ENCODE results near the gene ZC3HAV1.

The ZC3HAV1 gene

DNA sequence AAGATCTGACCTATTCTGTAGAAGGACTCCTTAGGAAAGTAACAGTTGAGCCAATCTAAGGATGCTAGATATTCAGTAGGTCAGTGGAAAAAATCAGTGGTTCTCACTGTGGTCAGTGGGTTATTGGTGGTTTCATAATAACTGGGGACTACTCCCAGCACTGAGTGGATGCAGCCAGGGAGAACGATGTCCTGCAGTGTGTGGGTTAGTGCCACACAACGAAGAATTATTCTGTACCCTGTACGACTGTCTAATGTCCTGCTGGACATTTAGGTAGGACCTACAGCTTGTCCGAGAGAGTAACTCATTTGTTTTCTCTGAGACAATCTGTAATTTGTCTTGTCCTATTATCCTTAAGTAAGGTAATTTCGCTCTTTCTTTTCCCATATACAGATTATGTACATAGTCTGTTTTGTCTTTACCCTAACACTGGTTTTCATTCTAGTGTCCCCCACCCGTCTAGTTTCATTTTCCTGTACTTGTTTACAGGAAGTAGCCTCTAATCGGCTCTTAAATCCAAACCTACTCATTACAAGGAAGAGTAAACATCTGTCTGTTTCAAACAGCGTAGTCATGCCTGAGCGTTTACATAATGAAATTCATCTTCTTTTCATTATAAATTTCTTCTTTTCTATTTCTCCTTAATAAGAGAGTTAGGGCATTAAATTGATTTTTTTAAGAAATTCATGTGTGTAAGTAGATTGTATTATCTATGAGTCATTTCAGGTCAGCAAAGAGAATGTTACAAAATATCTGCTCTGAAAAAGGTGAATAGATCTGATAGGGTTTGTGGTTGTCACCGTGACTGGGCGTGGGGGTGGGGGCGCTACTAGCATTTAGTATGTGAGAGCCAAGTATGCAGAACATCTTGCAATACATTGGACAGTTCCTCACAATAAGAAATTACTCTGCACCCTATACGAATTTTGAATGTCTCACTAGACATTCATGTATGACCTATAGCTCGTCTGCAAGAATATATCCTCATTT lies 65.4 kb downstream of the ZC3HAV1 start:
- no peak for DNase-seq (ENCODE audit: extremely low spot score)
- POLR2A ChIA-PET = no interaction called here
- TF ChIP-seq PKNOX1 (IDR thresholded peaks at IDR 0.05) = no peak
- TF ChIP-seq FOXK2 (IDR thresholded peaks at IDR 0.05) = no peak
- no peak for TF ChIP-seq ELF4 (IDR thresholded peaks at IDR 0.05)
- CTCF ChIA-PET = no interaction called here

- CTCF ChIA-PET = interaction anchor here (0.9 kb wide), 1 partner anchor 53 kb away, joined by 3 read pairs; no protein-coding TSS in a partner anchor
- no peak for DNase-seq (ENCODE audit: extremely low spot score)
- TF ChIP-seq FOXA1 (IDR thresholded peaks at IDR 0.05) (no peak), LEF1 (IDR thresholded peaks at IDR 0.05; ENCODE audit: borderline replicate concordance) (no peak), PKNOX1 (IDR thresholded peaks at IDR 0.05) (no peak), SUZ12 (IDR thresholded peaks at IDR 0.05) (no peak), ZNF384 (IDR thresholded peaks at IDR 0.05) (no peak), TARDBP (IDR thresholded peaks at IDR 0.05) (no peak), CTBP1 (IDR thresholded peaks at IDR 0.05; ENCODE audit: borderline replicate concordance) (no peak), L3MBTL2 (conservative IDR thresholded peaks at IDR 0.05) (no peak), SP1 (IDR thresholded peaks at IDR 0.05) (no peak), NFRKB (IDR thresholded peaks at IDR 0.05) (no peak), FOXM1 (IDR thresholded peaks at IDR 0.05; ENCODE audit: borderline replicate concordance) (no peak), ELF4 (IDR thresholded peaks at IDR 0.05) (no peak), ARNT (IDR thresholded peaks at IDR 0.05) (no peak), BHLHE40 (IDR thresholded peaks at IDR 0.05; ENCODE audit: borderline replicate concordance) (no peak), HDGF (IDR thresholded peaks at IDR 0.05; ENCODE audit: borderline replicate concordance) (no peak), FOXK2 (IDR thresholded peaks at IDR 0.05) (no peak)
- POLR2A ChIA-PET = no interaction called here
These were observed 68.0 kb downstream of the ZC3HAV1 start for GRCh38 chr7:139041378-139042085.

DNA sequence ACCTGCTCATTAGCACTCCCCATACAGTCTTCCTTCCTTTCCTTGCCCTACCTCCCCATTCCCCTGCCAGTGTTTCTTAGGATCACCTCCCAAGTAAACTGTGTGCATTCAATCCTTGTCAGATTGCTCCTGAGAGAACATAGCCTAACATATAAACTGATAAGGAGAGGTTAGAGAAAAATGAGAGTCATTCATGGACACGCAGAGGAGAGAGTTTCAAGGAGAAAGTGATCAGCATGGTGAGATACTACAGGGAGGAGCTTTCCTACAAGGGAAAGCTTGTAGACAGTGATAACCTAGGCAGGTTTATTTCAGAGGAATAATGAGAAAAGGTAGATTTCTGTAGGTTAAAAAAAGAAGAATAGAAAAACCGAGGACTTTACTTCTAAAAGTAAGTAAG lies 70.8 kb downstream of the ZC3HAV1 start:
- POLR2A ChIA-PET = no interaction called here
- no peak for TF ChIP-seq SUZ12 (IDR thresholded peaks at IDR 0.05)
- TF ChIP-seq HDGF (IDR thresholded peaks at IDR 0.05; ENCODE audit: borderline replicate concordance) = no peak
- no peak for TF ChIP-seq FOXK2 (IDR thresholded peaks at IDR 0.05)
- no peak for TF ChIP-seq TARDBP (IDR thresholded peaks at IDR 0.05)
- no peak for TF ChIP-seq FOXM1 (IDR thresholded peaks at IDR 0.05; ENCODE audit: borderline replicate concordance)
- TF ChIP-seq NFRKB (IDR thresholded peaks at IDR 0.05) = no peak
- no peak for TF ChIP-seq CTBP1 (IDR thresholded peaks at IDR 0.05; ENCODE audit: borderline replicate concordance)
- TF ChIP-seq ZNF384 (IDR thresholded peaks at IDR 0.05) = no peak
- TF ChIP-seq BHLHE40 (IDR thresholded peaks at IDR 0.05; ENCODE audit: borderline replicate concordance) = no peak
- no peak for TF ChIP-seq FOXA1 (IDR thresholded peaks at IDR 0.05)
- no peak for TF ChIP-seq SP1 (IDR thresholded peaks at IDR 0.05)
- TF ChIP-seq PKNOX1 (IDR thresholded peaks at IDR 0.05) = no peak
- TF ChIP-seq ARNT (IDR thresholded peaks at IDR 0.05) = no peak
- no peak for TF ChIP-seq ELF4 (IDR thresholded peaks at IDR 0.05)
- CTCF ChIA-PET = interaction anchor here (0.7 kb wide), 1 partner anchor 52 kb away, joined by 3 read pairs; no protein-coding TSS in a partner anchor
- DNase-seq (ENCODE audit: extremely low spot score) = no peak

- no peak for DNase-seq (ENCODE audit: extremely low spot score)
- POLR2A ChIA-PET = no interaction called here
- no peak for TF ChIP-seq FOXM1 (IDR thresholded peaks at IDR 0.05; ENCODE audit: borderline replicate concordance)
- TF ChIP-seq FOXK2 (IDR thresholded peaks at IDR 0.05) = no peak
- no peak for TF ChIP-seq ARNT (IDR thresholded peaks at IDR 0.05)
- TF ChIP-seq ZNF384 (IDR thresholded peaks at IDR 0.05) = no peak
- no peak for TF ChIP-seq FOXA1 (IDR thresholded peaks at IDR 0.05)
- no peak for TF ChIP-seq BHLHE40 (IDR thresholded peaks at IDR 0.05; ENCODE audit: borderline replicate concordance)
- TF ChIP-seq ELF4 (IDR thresholded peaks at IDR 0.05) = no peak
- no peak for TF ChIP-seq NFRKB (IDR thresholded peaks at IDR 0.05)
- TF ChIP-seq TARDBP (IDR thresholded peaks at IDR 0.05) = no peak
- TF ChIP-seq PKNOX1 (IDR thresholded peaks at IDR 0.05) = no peak
- CTCF ChIA-PET = interaction anchor here (1.2 kb wide), 1 partner anchor 38 kb away, joined by 4 read pairs; no protein-coding TSS in a partner anchor
These were observed 72.6 kb downstream of the ZC3HAV1 start for GRCh38 chr7:139036901-139037300.

DNA sequence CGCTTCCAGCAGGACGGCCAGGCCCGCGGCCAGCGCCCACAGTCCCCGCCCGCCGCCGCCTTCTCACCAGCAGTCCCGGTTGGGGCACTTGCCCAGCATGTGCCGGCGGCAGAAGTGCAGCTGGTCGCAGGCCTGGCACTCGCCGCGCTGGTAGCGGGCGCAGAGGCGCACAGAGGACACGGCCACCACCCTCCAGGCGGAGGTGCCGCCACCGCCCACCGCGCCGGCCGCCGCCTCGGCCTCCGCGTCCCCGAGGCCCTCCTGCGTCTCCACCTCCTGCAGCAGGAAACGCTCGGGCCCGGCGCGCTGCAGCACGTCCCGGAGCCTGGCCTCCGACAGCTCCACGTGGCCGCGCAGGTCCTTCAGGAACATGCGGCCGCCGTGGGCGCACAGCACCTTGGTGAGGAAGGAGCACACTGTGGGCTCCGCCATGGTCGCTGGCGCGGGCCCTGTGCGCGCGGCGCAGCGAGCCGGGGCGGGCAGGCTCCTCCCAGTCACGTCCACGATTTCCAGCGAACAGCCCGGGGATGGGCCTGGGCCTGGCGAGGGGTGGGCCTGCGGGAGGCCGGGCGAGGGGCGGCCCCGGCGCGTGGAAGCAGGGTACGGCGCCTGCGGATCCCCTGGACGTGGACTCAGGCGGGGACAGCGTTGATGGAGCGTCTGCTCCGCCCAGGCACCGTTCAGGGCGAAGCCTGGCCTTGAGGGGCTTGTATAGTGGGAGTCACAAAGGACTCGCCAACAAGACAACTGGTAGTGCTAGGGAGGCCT lies 73.8 kb downstream of the ZC3HAV1 start, which contains the start of gene ZC3HAV1L:
Gene ZC3HAV1L, minus strand, starts transcription at position 457 of the 768 bp plus-strand sequence. Its CDS starts 25 bp downstream, at position 432.
- ChIA-PET CTCF (no interaction called here), POLR2A (no interaction called here)
- DNase-seq (ENCODE audit: extremely low spot score) = peak; percentile 75
- no peak for TF ChIP-seq NFRKB (IDR thresholded peaks at IDR 0.05)
- peak; percentile 90 for TF ChIP-seq ARNT (IDR thresholded peaks at IDR 0.05)
- no peak for TF ChIP-seq ZNF384 (IDR thresholded peaks at IDR 0.05)
- peak; percentile 46; the same call in 1 of the 2 replicates for TF ChIP-seq L3MBTL2 (conservative IDR thresholded peaks at IDR 0.05)

All from HEK293T (cell line).